AG04450 (cell line): Measurements from ENCODE around the gene NODAL. TPM values are rescaled to one million over a fixed set of nuclear protein-coding genes. Genes with fewer than 3 reads are reported as not detected.
A peak's percentile ranks its signal among the peaks of the same experiment; 100 is the strongest.

Experiments used
- CTCF ChIA-PET: fragments of 300-600, 350-600 bp; formaldehyde crosslinking; extraction: SDS; loops from one replicate; lab custom pipeline; 2022; ENCODE audit warnings: antibody characterized with exemption, inconsistent platforms; lab: Charles Lee
- POLR2A ChIA-PET: fragments of 350-600 bp; formaldehyde crosslinking; extraction: SDS; loops from one replicate; lab custom pipeline; 2021; ENCODE audit warnings: antibody characterized with exemption, inconsistent platforms; lab: Yijun Ruan, JAX
- DNase-seq: peaks from one replicate; pipeline ENCODE4 v3.0.0-alpha.2; 2011; ENCODE audit warnings: low read depth, low spot score
- H3K27ac ChIP-seq: one replicate; pipeline ENCODE4 v1.5.1; 2012; ENCODE audit warnings: low read depth, low read length, control low read depth
- H3K27me3 ChIP-seq: one replicate; pipeline ENCODE4 v1.6.0; 2012; ENCODE audit warnings: low read length; ENCODE audit not compliant: control insufficient read depth, insufficient read depth
- H3K4me3 ChIP-seq: 2 replicates; pipeline ENCODE4 v1.5.1; 2011; ENCODE audit warnings: mild to moderate bottlenecking, low read depth, low read length, control low read depth
- H3K9me3 ChIP-seq: 2 replicates; pipeline ENCODE4 v1.5.1; 2012; ENCODE audit warnings: low read length; ENCODE audit not compliant: control insufficient read depth, insufficient read depth
- polyA plus RNA-seq: library from polyadenylated mRNA; depleted of rRNA; stranded (reverse); fragments of >200 nt; gene quantifications from 2 replicates; pipeline ENCODE4 v1.2.3, GENCODE V29; 2011
- TF ChIP-seq, protein P1 (sequence below): IDR thresholded peaks from 2 replicates; pipeline ENCODE4 v1.5.1; 2011; ENCODE audit warnings: low read depth, low read length, control low read depth, inconsistent platforms

The NODAL gene
- polyA plus RNA-seq, 1 experiment, result not detected

DNA sequence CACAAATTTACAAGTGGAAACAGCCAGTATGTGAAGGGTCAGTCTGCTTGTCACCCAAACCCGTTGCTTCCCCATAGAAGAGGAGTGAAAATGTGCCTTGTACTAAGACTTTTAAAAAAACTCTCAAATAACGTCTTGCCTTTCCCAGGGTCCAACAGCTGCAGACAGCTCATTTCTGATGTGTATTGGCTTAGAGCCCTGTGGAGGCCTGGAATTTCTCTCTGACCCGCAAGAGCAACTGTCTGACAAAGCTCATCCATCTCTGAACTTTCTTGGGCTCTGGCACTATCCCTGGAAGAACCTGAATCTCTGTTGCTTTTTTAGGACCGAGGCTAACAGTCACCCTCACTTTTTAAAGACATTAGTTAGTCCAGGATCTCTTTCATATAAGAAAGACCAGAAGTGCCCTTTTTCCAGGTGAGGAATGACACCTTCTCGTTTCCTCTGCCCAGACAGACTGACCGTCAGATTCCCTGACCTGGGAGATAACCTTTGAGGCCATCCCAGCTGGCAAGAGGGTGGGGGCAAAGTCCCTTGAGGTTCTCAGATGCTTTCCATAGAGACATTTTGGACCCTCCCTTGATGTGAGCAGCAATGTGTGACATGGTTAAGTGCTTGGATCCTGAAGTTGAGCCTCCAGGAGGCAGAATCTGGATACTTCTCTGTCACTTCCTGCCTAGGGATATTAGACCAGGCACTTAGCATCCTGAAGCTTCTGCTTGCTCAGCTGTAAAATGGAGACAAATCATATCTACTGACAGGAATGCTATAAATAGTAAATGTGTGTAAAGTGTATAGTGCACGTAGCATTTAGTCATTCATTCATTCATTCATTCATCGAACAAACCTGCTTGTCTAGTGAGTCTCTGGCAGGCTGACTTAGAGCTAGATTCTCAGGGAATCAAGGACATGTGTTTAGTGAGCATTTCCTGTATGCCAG, 4.5 kb upstream of the NODAL start:
- H3K4me3 ChIP-seq, result no peak overlapping the region
- ChIA-PET CTCF (interaction anchor here (0.8 to 2.2 kb wide), 4 partner anchors 15 to 299 kb away, joined by 3 to 6 read pairs (median 4); partner anchors contain the start of gene TYSND1), POLR2A (interaction anchor here (0.9 to 1.8 kb wide), 3 partner anchors 15 to 276 kb away, joined by 3 to 5 read pairs (median 4); partner anchors contain the start of gene SAR1A)
- peak; percentile 84 for DNase-seq
- TF ChIP-seq, protein P1, sequence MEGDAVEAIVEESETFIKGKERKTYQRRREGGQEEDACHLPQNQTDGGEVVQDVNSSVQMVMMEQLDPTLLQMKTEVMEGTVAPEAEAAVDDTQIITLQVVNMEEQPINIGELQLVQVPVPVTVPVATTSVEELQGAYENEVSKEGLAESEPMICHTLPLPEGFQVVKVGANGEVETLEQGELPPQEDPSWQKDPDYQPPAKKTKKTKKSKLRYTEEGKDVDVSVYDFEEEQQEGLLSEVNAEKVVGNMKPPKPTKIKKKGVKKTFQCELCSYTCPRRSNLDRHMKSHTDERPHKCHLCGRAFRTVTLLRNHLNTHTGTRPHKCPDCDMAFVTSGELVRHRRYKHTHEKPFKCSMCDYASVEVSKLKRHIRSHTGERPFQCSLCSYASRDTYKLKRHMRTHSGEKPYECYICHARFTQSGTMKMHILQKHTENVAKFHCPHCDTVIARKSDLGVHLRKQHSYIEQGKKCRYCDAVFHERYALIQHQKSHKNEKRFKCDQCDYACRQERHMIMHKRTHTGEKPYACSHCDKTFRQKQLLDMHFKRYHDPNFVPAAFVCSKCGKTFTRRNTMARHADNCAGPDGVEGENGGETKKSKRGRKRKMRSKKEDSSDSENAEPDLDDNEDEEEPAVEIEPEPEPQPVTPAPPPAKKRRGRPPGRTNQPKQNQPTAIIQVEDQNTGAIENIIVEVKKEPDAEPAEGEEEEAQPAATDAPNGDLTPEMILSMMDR, result no peak
- H3K9me3 ChIP-seq, result no peaks in the 10 kb centered on the region; the same call in 1 of the 2 replicates
- peaks cover 45% of the 10 kb centered on the region for H3K27me3 ChIP-seq
- no peak overlapping the region for H3K27ac ChIP-seq

DNA sequence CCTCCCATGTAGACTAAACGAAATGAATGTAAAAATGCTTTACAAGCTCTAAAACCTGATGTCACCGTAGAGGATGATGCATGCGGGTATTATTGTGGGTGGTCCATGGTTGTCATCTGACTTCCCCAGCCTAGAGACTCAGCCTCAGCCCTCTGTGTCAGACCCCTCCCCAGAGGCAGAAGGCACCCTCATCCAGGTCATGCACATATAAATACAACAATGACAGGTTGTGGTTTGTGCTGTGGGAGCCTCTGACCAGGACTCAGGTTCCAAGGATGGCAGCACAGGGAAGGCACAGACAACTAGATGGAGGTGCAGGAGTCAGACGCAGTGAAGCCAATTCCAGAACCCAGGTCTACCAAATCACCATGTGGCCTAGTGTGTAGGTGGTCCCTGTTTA, 3.3 kb upstream of the NODAL start:
- CTCF ChIA-PET, result interaction anchor here (0.6 to 2.2 kb wide), 2 partner anchors 63 to 223 kb away, joined by 3 to 6 read pairs; no protein-coding TSS in a partner anchor
- TF ChIP-seq, protein P1, result no peak

GRCh38 chr10:70442332-70442988, 979 bp upstream of the NODAL start:
- DNase-seq, result no peak
- no peak overlapping the region for H3K27ac ChIP-seq
- ChIA-PET POLR2A (interaction anchor here (0.6 kb wide), 1 partner anchor 75 kb away, joined by 5 read pairs; no protein-coding TSS in a partner anchor), CTCF (interaction anchor here (0.6 to 0.7 kb wide), 3 partner anchors 10 to 249 kb away, joined by 3 read pairs; no protein-coding TSS in a partner anchor)
- no peak overlapping the region for H3K4me3 ChIP-seq
- TF ChIP-seq, protein P1, result no peak
- no peaks in the 10 kb centered on the region; the same call in 1 of the 2 replicates for H3K9me3 ChIP-seq
- peaks cover 59% of the 10 kb centered on the region for H3K27me3 ChIP-seq

More for the DNA sequence above, 3.3 kb upstream of the NODAL start:
- POLR2A ChIA-PET, result no interaction called here
- no peak for DNase-seq
- H3K27ac ChIP-seq, result no peak overlapping the region
- no peaks in the 10 kb centered on the region; the same call in 1 of the 2 replicates for H3K9me3 ChIP-seq
- peaks cover 48% of the 10 kb centered on the region for H3K27me3 ChIP-seq
- no peak overlapping the region for H3K4me3 ChIP-seq

DNA sequence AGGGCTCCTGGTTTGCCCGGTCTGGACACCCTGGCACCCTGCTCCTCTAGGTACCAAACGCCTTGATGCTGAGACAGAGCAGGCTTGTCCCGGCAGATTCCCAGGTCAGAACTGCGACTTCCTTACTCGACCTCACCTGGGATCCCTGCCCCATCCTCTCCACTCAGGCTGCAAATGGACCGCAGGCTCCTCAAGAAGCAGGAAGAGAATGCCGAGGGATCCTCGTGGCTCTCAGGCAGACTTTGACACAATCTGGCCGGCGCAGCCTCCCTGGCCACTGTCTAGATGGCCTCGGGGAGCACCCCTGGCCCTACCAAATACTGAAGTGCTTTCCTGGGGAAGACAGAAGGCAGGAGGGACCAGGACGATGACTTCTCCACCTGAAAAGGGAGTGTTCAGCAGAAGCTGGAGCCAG, 421 bp upstream of the NODAL start:
- no peak overlapping the region for H3K27ac ChIP-seq
- TF ChIP-seq, protein P1, result no peak
- ChIA-PET POLR2A (no interaction called here), CTCF (interaction anchor here (0.6 kb wide), 1 partner anchor 14 kb away, joined by 3 read pairs; no protein-coding TSS in a partner anchor)
- no peaks in the 10 kb centered on the region; the same call in 1 of the 2 replicates for H3K9me3 ChIP-seq
- no peak overlapping the region for H3K4me3 ChIP-seq
- H3K27me3 ChIP-seq, result peaks cover 59% of the 10 kb centered on the region
- no peak for DNase-seq
